ENCODE data around the gene SAMD13.
A peak's percentile ranks its signal among the peaks of the same experiment; 100 is the strongest.

Gene SAMD13

DNA sequence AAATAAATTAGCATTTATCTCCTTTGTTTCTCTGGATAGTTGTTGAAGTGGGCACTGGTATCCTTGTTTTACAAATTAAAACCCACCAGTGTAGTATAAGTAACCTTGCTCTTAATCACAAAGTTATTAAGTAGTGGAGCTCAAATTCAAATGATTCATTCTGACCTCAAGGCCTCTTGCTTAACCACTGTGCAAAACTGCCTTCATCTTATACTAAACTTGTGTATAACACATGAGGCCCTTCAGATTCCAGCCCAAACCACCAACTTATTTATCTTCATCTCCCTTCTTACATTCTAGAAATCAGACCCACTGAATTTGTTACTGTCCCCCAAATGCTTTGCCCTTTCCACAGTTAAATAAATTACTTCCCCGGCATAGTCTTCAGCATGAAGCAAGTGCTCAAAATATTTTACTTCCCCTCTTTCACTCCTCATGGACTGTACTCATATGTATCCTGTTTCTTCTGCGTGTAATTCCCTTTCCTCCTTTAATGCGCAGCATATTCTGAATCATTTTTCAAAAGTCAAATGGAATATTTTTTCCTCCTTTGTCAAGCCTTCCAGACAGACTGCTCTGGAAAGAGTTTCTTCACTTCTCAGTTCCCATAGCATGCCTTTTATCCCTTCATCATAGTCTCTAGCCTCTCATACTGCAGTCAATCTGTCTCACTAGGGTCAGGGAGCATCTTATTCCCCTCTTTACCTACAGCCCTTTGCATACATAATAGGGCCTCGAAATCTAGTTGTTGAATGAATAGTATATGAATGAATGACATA lies 77.8 kb downstream of the SAMD13 start:
- H3K27me3 ChIP-seq (ENCODE audit: insufficient read depth, poor library complexity, severe bottlenecking), result no peaks in the 10 kb centered on the region
- H3K27ac ChIP-seq (replicated peaks), result no peak overlapping the region
- TF ChIP-seq SPI1 (IDR thresholded peaks at IDR 0.05; ENCODE audit: borderline replicate concordance, low read depth) (peak; percentile 23; the same call in 1 of the 2 replicates), POLR2AphosphoS5 (IDR thresholded peaks at IDR 0.05; ENCODE audit: low read depth) (no peak)
- no peak overlapping the region for H3K4me3 ChIP-seq (replicated peaks; ENCODE audit: insufficient read depth, low read length)
- DNase-seq (ENCODE audit: low read depth in 1 of 2, low spot score in 1 of 2), result peak in 1 of 2 experiments; percentile 7

DNA sequence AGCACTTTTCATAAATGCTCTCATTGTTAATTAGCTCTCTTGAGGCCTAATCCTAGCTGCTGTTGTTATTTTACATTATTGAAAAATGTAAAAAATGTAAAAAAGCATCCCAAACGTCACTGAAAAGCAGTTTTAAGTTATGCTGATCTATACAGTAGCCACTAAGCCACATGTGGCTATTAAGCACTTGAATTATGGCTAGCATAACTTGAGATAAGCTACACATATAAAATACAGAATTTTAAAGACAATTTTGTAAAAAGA lies 78.3 kb downstream of the SAMD13 start:
- no peak for DNase-seq (ENCODE audit: low read depth in 1 of 2, low spot score in 1 of 2)
- no peak overlapping the region for H3K27ac ChIP-seq (replicated peaks)
- TF ChIP-seq GABPA (IDR thresholded peaks at IDR 0.05; ENCODE audit: low read depth) (no peak), SPI1 (IDR thresholded peaks at IDR 0.05; ENCODE audit: borderline replicate concordance, low read depth) (no peak), POLR2AphosphoS5 (IDR thresholded peaks at IDR 0.05; ENCODE audit: low read depth) (no peak)
- TF ChIP-seq, protein P1, sequence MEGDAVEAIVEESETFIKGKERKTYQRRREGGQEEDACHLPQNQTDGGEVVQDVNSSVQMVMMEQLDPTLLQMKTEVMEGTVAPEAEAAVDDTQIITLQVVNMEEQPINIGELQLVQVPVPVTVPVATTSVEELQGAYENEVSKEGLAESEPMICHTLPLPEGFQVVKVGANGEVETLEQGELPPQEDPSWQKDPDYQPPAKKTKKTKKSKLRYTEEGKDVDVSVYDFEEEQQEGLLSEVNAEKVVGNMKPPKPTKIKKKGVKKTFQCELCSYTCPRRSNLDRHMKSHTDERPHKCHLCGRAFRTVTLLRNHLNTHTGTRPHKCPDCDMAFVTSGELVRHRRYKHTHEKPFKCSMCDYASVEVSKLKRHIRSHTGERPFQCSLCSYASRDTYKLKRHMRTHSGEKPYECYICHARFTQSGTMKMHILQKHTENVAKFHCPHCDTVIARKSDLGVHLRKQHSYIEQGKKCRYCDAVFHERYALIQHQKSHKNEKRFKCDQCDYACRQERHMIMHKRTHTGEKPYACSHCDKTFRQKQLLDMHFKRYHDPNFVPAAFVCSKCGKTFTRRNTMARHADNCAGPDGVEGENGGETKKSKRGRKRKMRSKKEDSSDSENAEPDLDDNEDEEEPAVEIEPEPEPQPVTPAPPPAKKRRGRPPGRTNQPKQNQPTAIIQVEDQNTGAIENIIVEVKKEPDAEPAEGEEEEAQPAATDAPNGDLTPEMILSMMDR (IDR thresholded peaks at IDR 0.05; ENCODE audit: insufficient read depth, low read length), result no peak
- TF ChIP-seq, protein P2, sequence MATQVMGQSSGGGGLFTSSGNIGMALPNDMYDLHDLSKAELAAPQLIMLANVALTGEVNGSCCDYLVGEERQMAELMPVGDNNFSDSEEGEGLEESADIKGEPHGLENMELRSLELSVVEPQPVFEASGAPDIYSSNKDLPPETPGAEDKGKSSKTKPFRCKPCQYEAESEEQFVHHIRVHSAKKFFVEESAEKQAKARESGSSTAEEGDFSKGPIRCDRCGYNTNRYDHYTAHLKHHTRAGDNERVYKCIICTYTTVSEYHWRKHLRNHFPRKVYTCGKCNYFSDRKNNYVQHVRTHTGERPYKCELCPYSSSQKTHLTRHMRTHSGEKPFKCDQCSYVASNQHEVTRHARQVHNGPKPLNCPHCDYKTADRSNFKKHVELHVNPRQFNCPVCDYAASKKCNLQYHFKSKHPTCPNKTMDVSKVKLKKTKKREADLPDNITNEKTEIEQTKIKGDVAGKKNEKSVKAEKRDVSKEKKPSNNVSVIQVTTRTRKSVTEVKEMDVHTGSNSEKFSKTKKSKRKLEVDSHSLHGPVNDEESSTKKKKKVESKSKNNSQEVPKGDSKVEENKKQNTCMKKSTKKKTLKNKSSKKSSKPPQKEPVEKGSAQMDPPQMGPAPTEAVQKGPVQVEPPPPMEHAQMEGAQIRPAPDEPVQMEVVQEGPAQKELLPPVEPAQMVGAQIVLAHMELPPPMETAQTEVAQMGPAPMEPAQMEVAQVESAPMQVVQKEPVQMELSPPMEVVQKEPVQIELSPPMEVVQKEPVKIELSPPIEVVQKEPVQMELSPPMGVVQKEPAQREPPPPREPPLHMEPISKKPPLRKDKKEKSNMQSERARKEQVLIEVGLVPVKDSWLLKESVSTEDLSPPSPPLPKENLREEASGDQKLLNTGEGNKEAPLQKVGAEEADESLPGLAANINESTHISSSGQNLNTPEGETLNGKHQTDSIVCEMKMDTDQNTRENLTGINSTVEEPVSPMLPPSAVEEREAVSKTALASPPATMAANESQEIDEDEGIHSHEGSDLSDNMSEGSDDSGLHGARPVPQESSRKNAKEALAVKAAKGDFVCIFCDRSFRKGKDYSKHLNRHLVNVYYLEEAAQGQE (IDR thresholded peaks at IDR 0.05; ENCODE audit: insufficient replicate concordance, low read depth), result no peak
- H3K27me3 ChIP-seq (ENCODE audit: insufficient read depth, poor library complexity, severe bottlenecking), result no peaks in the 10 kb centered on the region
- no peak overlapping the region for H3K4me3 ChIP-seq (replicated peaks; ENCODE audit: insufficient read depth, low read length)

DNA sequence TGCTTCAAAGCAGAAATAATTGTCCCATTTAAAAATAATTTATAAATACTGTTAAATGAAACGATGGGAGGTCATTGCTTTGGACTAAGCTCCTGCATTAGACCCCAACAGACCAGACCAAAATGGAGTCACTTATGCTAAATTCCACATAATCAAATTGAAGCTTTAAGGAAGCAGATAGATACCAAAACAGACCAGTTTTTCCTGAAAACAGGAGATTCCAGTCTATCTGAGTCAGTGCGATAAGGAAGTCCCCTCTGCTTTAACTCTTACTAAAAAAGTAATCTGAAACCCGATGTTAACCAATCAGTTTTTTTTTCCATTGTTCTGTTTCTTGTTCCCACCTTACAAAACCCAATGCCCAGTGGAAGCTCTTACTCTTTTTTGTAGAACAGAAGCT lies 80.6 kb downstream of the SAMD13 start:
- H3K27ac ChIP-seq (replicated peaks), result no peak overlapping the region
- H3K4me3 ChIP-seq (replicated peaks; ENCODE audit: insufficient read depth, low read length), result no peak overlapping the region
- no peak for TF ChIP-seq POLR2AphosphoS5 (IDR thresholded peaks at IDR 0.05; ENCODE audit: low read depth)
- TF ChIP-seq, protein P2 (IDR thresholded peaks at IDR 0.05; ENCODE audit: insufficient replicate concordance, low read depth), result no peak
- TF ChIP-seq, protein P1 (IDR thresholded peaks at IDR 0.05; ENCODE audit: insufficient read depth, low read length), result no peak
- no peak for TF ChIP-seq GABPA (IDR thresholded peaks at IDR 0.05; ENCODE audit: low read depth)
- TF ChIP-seq SPI1 (IDR thresholded peaks at IDR 0.05; ENCODE audit: borderline replicate concordance, low read depth), result no peak
- no peak for DNase-seq (ENCODE audit: low read depth in 1 of 2, low spot score in 1 of 2)
- no peaks in the 10 kb centered on the region for H3K27me3 ChIP-seq (ENCODE audit: insufficient read depth, poor library complexity, severe bottlenecking)

DNA sequence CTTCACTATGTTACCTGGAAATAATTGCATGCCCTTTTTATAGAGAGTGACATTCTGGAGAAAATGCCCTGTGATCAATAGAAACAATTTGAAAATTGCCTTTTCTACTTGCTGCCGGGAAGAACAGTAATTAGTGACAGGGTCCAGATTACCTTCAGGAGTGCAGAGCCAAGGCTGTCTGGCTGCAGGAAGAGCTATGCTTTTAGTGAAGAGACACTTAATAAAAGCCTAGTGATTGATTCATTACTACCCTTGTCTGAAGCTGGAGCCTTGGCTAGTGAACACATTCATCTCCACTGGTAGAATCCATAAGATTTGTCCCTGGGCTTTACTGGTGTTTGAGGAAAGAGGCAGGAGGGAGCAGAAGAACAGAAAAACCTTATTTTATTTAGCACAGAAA lies 83.8 kb downstream of the SAMD13 start:
- no peak for DNase-seq (ENCODE audit: low read depth in 1 of 2, low spot score in 1 of 2)
- no peaks in the 10 kb centered on the region for H3K27me3 ChIP-seq (ENCODE audit: insufficient read depth, poor library complexity, severe bottlenecking)
- H3K27ac ChIP-seq (replicated peaks), result no peak overlapping the region
- TF ChIP-seq SPI1 (IDR thresholded peaks at IDR 0.05; ENCODE audit: borderline replicate concordance, low read depth) (no peak), GABPA (IDR thresholded peaks at IDR 0.05; ENCODE audit: low read depth) (no peak), POLR2AphosphoS5 (IDR thresholded peaks at IDR 0.05; ENCODE audit: low read depth) (no peak)
- TF ChIP-seq, protein P2 (IDR thresholded peaks at IDR 0.05; ENCODE audit: insufficient replicate concordance, low read depth), result no peak
- TF ChIP-seq, protein P1 (IDR thresholded peaks at IDR 0.05; ENCODE audit: insufficient read depth, low read length), result no peak
- no peak overlapping the region for H3K4me3 ChIP-seq (replicated peaks; ENCODE audit: insufficient read depth, low read length)
